Coronary artery (tissue), 2 donors: Measurements from ENCODE around the gene SHBG.
A peak's percentile ranks its signal among the peaks of the same experiment; 100 is the strongest.

Experiments
- DNase-seq: peaks from one replicate; pipeline ENCODE4 v3.0.0-alpha.2; 2017; ENCODE audit warnings: low spot score
- H3K27ac ChIP-seq, 2 donors: fragments of 200-600 bp; sonication (generic); one replicate each; pipeline ENCODE4 v1.5.1; 2016 to 2019
- H3K4me3 ChIP-seq: fragments of 200-600 bp; sonication (generic); 2 replicates; pipeline ENCODE4 v1.5.1; 2016; ENCODE audit warnings: mild to moderate bottlenecking, moderate library complexity
- CTCF ChIP-seq: fragments of 200-600 bp; sonication (generic); IDR thresholded peaks from one replicate; pipeline ENCODE4 v1.5.1; 2019; ENCODE audit warnings: antibody characterized with exemption

SHBG gene

GRCh38 chr17:7629939-7630571, at the start of gene SHBG:
TSS of gene SHBG (plus strand) at chr17:7630135. CDS start at chr17:7630173, 38 bp downstream.
- H3K4me3 ChIP-seq: no peak within 1 kb of the TSS
- no peak for TF ChIP-seq CTCF
- no peak for DNase-seq
- no peak within 1 kb of the TSS for H3K27ac ChIP-seq

GRCh38 chr17:7580604-7581575, 49.0 kb upstream of the SHBG start:
- Histone ChIP-seq H3K4me3 (peak overlapping the region; percentile 84), H3K27ac (peak overlapping the region; percentile 87 to 97)
- DNase-seq: no peak
- TF ChIP-seq CTCF: no peak

GRCh38 chr17:7582396-7583252, 47.3 kb upstream of the SHBG start:
- no peak for TF ChIP-seq CTCF
- no peak for DNase-seq
- Histone ChIP-seq H3K4me3 (peak overlapping the region; percentile 84), H3K27ac (peak overlapping the region; percentile 87 to 97)

GRCh38 chr17:7583253-7584109, 46.5 kb upstream of the SHBG start, which contains the start of gene MPDU1:
TSS of gene MPDU1 (plus strand) at chr17:7583852. CDS start at chr17:7583863, 11 bp downstream.
- DNase-seq: peak; percentile 98
- Histone ChIP-seq H3K4me3 (peak within 1 kb of the TSS; percentile 84), H3K27ac (peak within 1 kb of the TSS; percentile 87 to 97)
- TF ChIP-seq CTCF: no peak

- Histone ChIP-seq H3K27ac (peak overlapping the region in 1 of 2 donors; percentile 55), H3K4me3 (no peak overlapping the region)
- DNase-seq: no peak
- TF ChIP-seq CTCF: no peak
These were observed 43.1 kb upstream of the SHBG start for GRCh38 chr17:7586673-7587419.
